GM19099 (cell line): ENCODE data around the gene LAMC1.

Experiments
- POLR2A ChIP-seq: IDR thresholded peaks from 3 replicates; pipeline ENCODE4 v1.6.1; 2011; ENCODE audit warnings: low read depth; ENCODE audit not compliant: insufficient read length; ENCODE audit errors: extremely low read depth

The LAMC1 gene

GRCh38 chr1:183079712-183080388 lies 56.6 kb downstream of the LAMC1 start:
- TF ChIP-seq POLR2A: no peak

GRCh38 chr1:183080406-183080805 lies 57.2 kb downstream of the LAMC1 start:
- TF ChIP-seq POLR2A: no peak

GRCh38 chr1:183081402-183082120 lies 58.3 kb downstream of the LAMC1 start:
- TF ChIP-seq POLR2A: no peak

- TF ChIP-seq POLR2A: no peak
These were observed 59.4 kb downstream of the LAMC1 start for GRCh38 chr1:183082650-183083049.

GRCh38 chr1:183087001-183087400 lies 63.8 kb downstream of the LAMC1 start:
- TF ChIP-seq POLR2A: no peak

- no peak for TF ChIP-seq POLR2A
These were observed 65.9 kb downstream of the LAMC1 start for GRCh38 chr1:183089025-183089639.

GRCh38 chr1:183090391-183091006 lies 67.3 kb downstream of the LAMC1 start:
- no peak for TF ChIP-seq POLR2A

- no peak for TF ChIP-seq POLR2A
These were observed 68.0 kb downstream of the LAMC1 start for GRCh38 chr1:183091181-183091580.

- no peak for TF ChIP-seq POLR2A
These were observed 69.1 kb downstream of the LAMC1 start for GRCh38 chr1:183092350-183092749.

GRCh38 chr1:183093066-183093668 lies 69.9 kb downstream of the LAMC1 start:
- TF ChIP-seq POLR2A: no peak

GRCh38 chr1:183093786-183094298 lies 70.6 kb downstream of the LAMC1 start:
- no peak for TF ChIP-seq POLR2A

- no peak for TF ChIP-seq POLR2A
These were observed 71.1 kb downstream of the LAMC1 start for GRCh38 chr1:183094351-183094750.

- no peak for TF ChIP-seq POLR2A
These were observed 73.1 kb downstream of the LAMC1 start for GRCh38 chr1:183096351-183096750.

GRCh38 chr1:183096894-183097293 lies 73.7 kb downstream of the LAMC1 start:
- TF ChIP-seq POLR2A: no peak

GRCh38 chr1:183097438-183098051 lies 74.3 kb downstream of the LAMC1 start:
- no peak for TF ChIP-seq POLR2A

- no peak for TF ChIP-seq POLR2A
These were observed 75.1 kb downstream of the LAMC1 start for GRCh38 chr1:183098317-183098716.
